ENCODE results near the gene CPPED1. TPM values are rescaled to one million over a fixed set of nuclear protein-coding genes. Genes with fewer than 3 reads are reported as not detected.

The CPPED1 gene
- polyA plus RNA-seq, 4 donors = 5.1 to 27.1 (median 25.2) TPM

- DNase-seq (ENCODE audit: low read depth in 4 of 4, low spot score in 3 of 4) = peak in 1 of 4 donors; percentile 14
Observed at GRCh38 chr16:12613131-12613991, 190.3 kb downstream of the CPPED1 start.

DNA sequence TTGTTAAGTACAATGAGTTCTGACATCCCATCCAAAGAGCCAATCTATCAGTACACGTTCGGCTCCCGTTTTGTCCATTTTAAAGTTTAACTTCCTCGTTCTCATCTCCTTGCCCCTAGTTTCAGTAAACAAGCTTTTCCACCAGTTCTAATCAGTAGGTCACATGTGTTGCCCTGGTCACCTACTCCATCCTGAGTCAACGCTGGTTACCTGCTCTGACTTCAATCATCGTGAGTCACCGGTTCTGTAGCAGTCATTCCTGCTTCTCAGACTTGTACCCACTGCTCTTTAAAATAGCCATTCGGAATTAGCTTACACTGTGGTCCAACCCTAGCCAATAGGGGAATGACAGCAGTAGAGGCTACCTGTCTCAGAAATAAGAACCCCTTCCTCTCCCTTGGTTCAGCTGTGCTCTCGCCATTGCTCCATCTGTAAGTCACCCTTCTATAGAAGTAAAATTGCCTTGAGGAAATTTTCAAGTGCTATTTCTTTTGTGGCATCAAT is 191.0 kb downstream of the CPPED1 start:
- DNase-seq (ENCODE audit: low read depth in 4 of 4, low spot score in 3 of 4) = no peak

DNA sequence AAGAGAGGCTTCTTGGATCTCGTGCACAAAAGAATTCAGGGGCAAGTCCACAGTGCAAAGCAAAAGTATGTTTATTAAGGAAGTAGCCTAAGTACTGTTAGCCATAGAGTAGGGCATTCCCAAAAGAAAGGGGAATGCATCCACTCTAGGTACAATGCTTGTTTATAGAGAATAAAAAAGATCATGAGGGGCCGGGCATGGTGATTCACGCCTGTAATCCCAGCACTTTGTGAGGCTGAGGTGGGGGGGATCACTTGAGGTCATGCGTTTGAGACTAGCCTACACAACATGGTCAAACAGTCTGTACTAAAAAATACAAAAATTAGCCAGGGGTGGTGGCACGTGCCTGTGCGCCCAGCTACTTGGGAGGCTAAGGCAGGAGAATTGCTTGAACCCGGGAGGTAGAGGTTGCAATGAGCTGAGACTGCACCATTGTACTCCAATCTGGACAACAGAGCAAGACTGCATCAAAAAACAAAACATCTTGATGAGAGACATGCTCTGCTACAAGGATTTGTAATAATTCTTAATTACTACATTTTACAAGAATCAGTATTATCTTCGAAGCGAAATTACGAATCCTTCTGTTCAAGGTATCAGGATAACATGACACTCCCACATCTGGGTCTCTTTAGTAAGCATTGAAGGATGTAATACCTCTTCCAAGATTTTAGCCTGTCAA is 191.6 kb downstream of the CPPED1 start:
- DNase-seq (ENCODE audit: low read depth in 4 of 4, low spot score in 3 of 4) = no peak

DNA sequence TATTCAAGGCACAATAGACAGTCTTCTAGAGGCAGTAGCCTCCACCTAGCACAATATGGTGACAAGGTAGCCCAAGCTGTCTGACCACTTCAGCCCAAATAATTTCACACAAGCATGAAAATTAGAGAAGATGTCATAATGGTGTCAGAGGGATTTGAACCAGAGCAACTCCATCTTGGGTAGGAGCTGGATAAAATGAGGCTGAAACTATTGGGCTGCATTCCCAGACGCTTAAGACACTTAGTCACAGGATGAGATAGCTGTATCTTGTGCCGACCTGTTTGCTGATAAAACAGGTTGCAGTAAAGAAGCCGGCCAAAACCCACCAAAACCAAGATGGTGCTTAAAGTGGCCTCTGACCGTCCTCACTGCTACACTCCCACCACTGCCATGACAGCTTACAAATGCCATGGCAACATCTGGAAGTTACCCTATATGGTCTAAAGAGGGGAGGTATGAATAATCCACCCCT is 192.6 kb downstream of the CPPED1 start:
- DNase-seq (ENCODE audit: low read depth in 4 of 4, low spot score in 3 of 4) = no peak

DNA sequence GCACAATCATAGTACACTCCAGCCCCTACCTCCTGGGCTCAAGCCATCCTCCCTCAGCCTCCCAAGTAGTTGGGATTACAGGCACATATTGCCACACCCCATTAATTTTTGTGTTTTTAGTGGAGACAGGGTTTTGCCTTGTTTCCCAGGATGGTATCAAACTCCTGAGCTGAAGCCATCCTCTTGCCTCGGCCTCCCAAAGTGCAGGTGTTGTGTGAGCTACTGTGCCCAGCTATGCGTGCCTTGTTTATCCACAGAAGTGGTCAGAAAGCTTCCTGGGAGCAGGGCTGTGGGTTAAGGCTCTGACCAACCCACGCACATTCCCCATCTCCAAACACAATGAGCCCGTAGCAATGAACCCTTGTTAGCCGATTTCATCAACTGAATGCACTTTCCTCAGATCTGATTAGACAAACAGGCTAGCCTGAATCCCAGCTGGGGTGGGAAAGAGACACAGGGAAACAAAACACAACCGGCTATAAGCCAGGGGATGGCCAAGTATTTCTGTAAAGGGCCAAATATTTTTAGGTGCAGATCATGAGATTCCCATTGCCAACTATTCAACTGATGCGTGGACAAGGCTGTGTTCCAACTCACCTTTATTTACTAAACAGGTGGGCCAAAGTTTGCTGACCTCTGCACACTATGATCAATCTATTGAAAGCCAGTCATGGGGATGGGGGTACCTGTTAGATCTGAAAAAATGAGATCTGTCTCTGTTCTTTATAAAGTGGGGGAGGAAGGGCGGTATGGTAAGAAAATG is 193.6 kb downstream of the CPPED1 start:
- DNase-seq (ENCODE audit: low read depth in 4 of 4, low spot score in 3 of 4) = no peak

Other genes with a start within 250 kb of the CPPED1 start
- gene SHISA9, start 97.7 kb upstream of the CPPED1 start, polyA plus RNA-seq (ENCODE audit: insufficient read length in 4 of 4) = 1 to 10 TPM; 1.1 to 5.7 (median 3.2) TPM